Mesenchymal stem cell (in vitro differentiated cells and primary cell): ENCODE data around the gene ADAMTS7.

Source experiments
- DNase-seq: peaks from one replicate; pipeline ENCODE4 v3.0.0-alpha.2; 2013
- H2AFZ ChIP-seq: one replicate; pipeline ENCODE4 v1.6.1; 2013; ENCODE audit warnings: low read depth, mild to moderate bottlenecking, control low read depth, inconsistent platforms, low read length, moderate library complexity
- H2AK5ac ChIP-seq: 2 replicates; pipeline ENCODE4 v1.6.1; 2013; ENCODE audit warnings: low read length, moderate library complexity, mild to moderate bottlenecking, inconsistent platforms; ENCODE audit not compliant: severe bottlenecking
- H2BK120ac ChIP-seq: one replicate; pipeline ENCODE4 v1.6.1; 2013; ENCODE audit warnings: low read depth, mild to moderate bottlenecking, inconsistent platforms, low read length, moderate library complexity
- H2BK12ac ChIP-seq, 2 experiments: one replicate each; pipeline ENCODE4 v1.6.1; 2013; ENCODE audit warnings: inconsistent platforms in 2 of 2, low read length in 2 of 2, mild to moderate bottlenecking in 2 of 2, moderate library complexity in 2 of 2, control low read depth in 1 of 2
- H2BK15ac ChIP-seq: one replicate; pipeline ENCODE4 v1.6.1; 2013; ENCODE audit warnings: mild to moderate bottlenecking, low read depth, inconsistent platforms; ENCODE audit not compliant: poor library complexity, severe bottlenecking
- H2BK5ac ChIP-seq: 2 replicates; pipeline ENCODE4 v1.6.1; 2013; ENCODE audit warnings: low read depth, mild to moderate bottlenecking, low read length, control low read depth, inconsistent platforms; ENCODE audit not compliant: poor library complexity, severe bottlenecking
- H3K14ac ChIP-seq, 2 experiments: one replicate each; pipeline ENCODE4 v1.6.1; 2013; ENCODE audit warnings: inconsistent platforms in 2 of 2, low read length in 2 of 2, control low read depth in 1 of 2, mild to moderate bottlenecking in 1 of 2, moderate library complexity in 1 of 2
- H3K18ac ChIP-seq, 2 experiments: one replicate each; pipeline ENCODE4 v1.6.1; 2013; ENCODE audit warnings: inconsistent platforms in 2 of 2, low read length in 2 of 2, control low read depth in 1 of 2, low read depth in 1 of 2, mild to moderate bottlenecking in 1 of 2
- H3K23ac ChIP-seq, 2 experiments: one replicate each; pipeline ENCODE4 v1.6.1; 2013; ENCODE audit warnings: inconsistent platforms in 2 of 2, low read length in 2 of 2, mild to moderate bottlenecking in 2 of 2, moderate library complexity in 2 of 2, control low read depth in 1 of 2
- H3K27ac ChIP-seq: 2 replicates; pipeline ENCODE4 v1.5.1; 2013; ENCODE audit warnings: mild to moderate bottlenecking, moderate library complexity, low read length, control low read depth, inconsistent platforms; ENCODE audit not compliant: poor library complexity, severe bottlenecking
- H3K27me3 ChIP-seq, 2 experiments: 2 replicates each; pipeline versions ENCODE4 v1.6.1 to v1.7.0; 2013; ENCODE audit warnings: low read length in 2 of 2, mild to moderate bottlenecking in 2 of 2, moderate library complexity in 2 of 2, control low read depth in 1 of 2, inconsistent platforms in 1 of 2; ENCODE audit not compliant: control insufficient read depth in 1 of 2, insufficient read depth in 1 of 2
- H3K36me3 ChIP-seq, 2 experiments: 2 replicates each; pipeline versions ENCODE4 v1.6.1 to v1.7.0; 2013; ENCODE audit warnings: low read length in 2 of 2, control low read depth in 1 of 2, inconsistent platforms in 1 of 2, low read depth in 1 of 2, mild to moderate bottlenecking in 1 of 2; ENCODE audit not compliant: insufficient read depth in 2 of 2, control insufficient read depth in 1 of 2
- H3K4ac ChIP-seq, 2 experiments: one replicate each; pipeline ENCODE4 v1.6.1; 2013; ENCODE audit warnings: inconsistent platforms in 2 of 2, low read length in 2 of 2, mild to moderate bottlenecking in 2 of 2, moderate library complexity in 2 of 2, control low read depth in 1 of 2, low read depth in 1 of 2
- H3K4me1 ChIP-seq: 2 replicates; pipeline ENCODE4 v1.6.1; 2013; ENCODE audit warnings: low read depth, low read length, control low read depth; ENCODE audit not compliant: control insufficient read depth, insufficient read depth
- H3K4me2 ChIP-seq: 2 replicates; pipeline ENCODE4 v1.6.1; 2013; ENCODE audit warnings: low read length, mild to moderate bottlenecking, inconsistent platforms; ENCODE audit not compliant: poor library complexity, severe bottlenecking
- H3K4me3 ChIP-seq, 2 experiments: 2 replicates each; pipeline versions ENCODE4 v1.5.1 to v1.7.0; 2013; ENCODE audit warnings: low read length in 2 of 2, mild to moderate bottlenecking in 2 of 2, control low read depth in 1 of 2, low read depth in 1 of 2; ENCODE audit not compliant: insufficient read depth in 1 of 2
- H3K79me1 ChIP-seq: replicated peaks from 2 replicates; pipeline ENCODE4 v1.6.1; 2013; ENCODE audit warnings: mild to moderate bottlenecking, control low read depth, low read length, inconsistent platforms; ENCODE audit not compliant: poor library complexity, severe bottlenecking
- H3K9ac ChIP-seq: 2 replicates; pipeline ENCODE4 v1.7.0; 2013; ENCODE audit warnings: mild to moderate bottlenecking, low read length, moderate library complexity
- H3K9me3 ChIP-seq: 2 replicates; pipeline ENCODE4 v1.7.0; 2013; ENCODE audit warnings: mild to moderate bottlenecking, low read length; ENCODE audit not compliant: control insufficient read depth
- H4K8ac ChIP-seq: one replicate; pipeline ENCODE4 v1.6.1; 2013; ENCODE audit warnings: inconsistent platforms, mild to moderate bottlenecking, low read length, moderate library complexity
- H4K91ac ChIP-seq: one replicate; pipeline ENCODE4 v1.6.1; 2013; ENCODE audit warnings: mild to moderate bottlenecking, low read length, inconsistent platforms
- WGBS: methylation state at CpG from one replicate; pipeline ENCODE4 v1.1.7; 2013; ENCODE audit warnings: mixed read lengths; 5-methylcytosine and 5-hydroxymethylcytosine counted together

Gene ADAMTS7

GRCh38 chr15:78810362-78811123 is 721 bp downstream of the ADAMTS7 start:
- Histone ChIP-seq H3K4me1 (peaks cover 13% of the 10 kb centered on the region), H3K4ac (peak overlapping the region; percentile 29 to 59), H2BK15ac (peak overlapping the region; percentile 26), H3K9ac (peak overlapping the region; percentile 88), H2AFZ (peak overlapping the region; percentile 78), H2AK5ac (no peak overlapping the region), H3K79me1 (peaks cover 29% of the 10 kb centered on the region), H4K8ac (peak overlapping the region; percentile 45), H3K4me2 (peak overlapping the region; percentile 92), H4K91ac (peak overlapping the region; percentile 40), H3K18ac (peak overlapping the region; percentile 76 to 79), H3K27ac (peak overlapping the region; percentile 22), H3K14ac (peak overlapping the region in 1 of 2 experiments; percentile 7), H3K4me3 (peak overlapping the region; percentile 75 to 91), H3K23ac (peak overlapping the region in 1 of 2 experiments; percentile 57), H2BK120ac (no peak overlapping the region), H3K9me3 (no peaks in the 10 kb centered on the region), H2BK12ac (peak overlapping the region in 1 of 2 experiments; percentile 42), H2BK5ac (no peak overlapping the region), H3K36me3 (peaks cover 0 to under 1% of the 10 kb centered on the region in 2 experiments), H3K27me3 (no peaks in the 10 kb centered on the region)
- under 1% methylated on average over 60 of the region's 76 CpGs for WGBS
- peak; percentile 73 for DNase-seq

GRCh38 chr15:78810003-78810361 is 1.3 kb downstream of the ADAMTS7 start:
- Histone ChIP-seq H4K8ac (no peak overlapping the region), H3K27ac (no peak overlapping the region)
- whole genome bisulfite sequencing: 22% methylated on average over 11 of the region's 11 CpGs

DNA sequence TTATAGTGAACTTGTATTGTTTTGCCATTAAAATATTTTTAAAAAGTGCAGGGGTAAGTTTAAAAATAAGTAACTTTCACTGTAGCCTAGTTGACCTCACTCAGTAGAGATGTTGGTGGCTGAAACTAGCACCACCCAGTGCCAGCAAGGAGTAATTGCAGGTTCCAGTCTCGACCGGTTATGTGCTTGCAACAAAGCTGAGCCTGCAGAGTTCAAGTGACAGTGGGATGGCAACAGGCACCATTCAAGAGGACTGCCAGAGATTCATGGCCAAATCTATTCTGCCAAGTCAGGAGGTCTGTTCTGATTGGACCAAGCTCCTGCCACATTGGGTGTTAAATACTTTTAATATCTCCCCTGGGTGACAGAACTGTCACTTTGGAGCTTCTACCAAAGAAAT is 2.7 kb downstream of the ADAMTS7 start:
- H3K27ac ChIP-seq: no peak overlapping the region
- H2BK12ac ChIP-seq: no peak overlapping the region
- no peak overlapping the region for H2BK120ac ChIP-seq
- no peak overlapping the region for H3K4me3 ChIP-seq
- H2BK15ac ChIP-seq: no peak overlapping the region
- H3K23ac ChIP-seq: no peak overlapping the region
- H2AK5ac ChIP-seq: no peak overlapping the region
- no peak overlapping the region for H4K8ac ChIP-seq
- no peak overlapping the region for H4K91ac ChIP-seq
- no peaks in the 10 kb centered on the region for H3K27me3 ChIP-seq
- peaks cover 23% of the 10 kb centered on the region for H3K4me1 ChIP-seq
- no peaks in the 10 kb centered on the region for H3K9me3 ChIP-seq
- H3K4me2 ChIP-seq: no peak overlapping the region
- H3K36me3 ChIP-seq: peaks cover 0 to 5% of the 10 kb centered on the region in 2 experiments
- H3K79me1 ChIP-seq: peaks cover 31% of the 10 kb centered on the region
- 19% methylated on average over 2 of the region's 2 CpGs for WGBS
- no peak overlapping the region for H3K9ac ChIP-seq
- no peak overlapping the region for H3K14ac ChIP-seq
- H3K4ac ChIP-seq: no peak overlapping the region
- no peak overlapping the region for H2BK5ac ChIP-seq
- no peak overlapping the region for H3K18ac ChIP-seq
- DNase-seq: no peak
- H2AFZ ChIP-seq: no peak overlapping the region

More at GRCh38 chr15:78810003-78810361, 1.3 kb downstream of the ADAMTS7 start:
- peaks cover 15% of the 10 kb centered on the region for H3K4me1 ChIP-seq
- peaks cover 0 to 2% of the 10 kb centered on the region in 2 experiments for H3K36me3 ChIP-seq
- no peaks in the 10 kb centered on the region for H3K9me3 ChIP-seq
- H3K18ac ChIP-seq: no peak overlapping the region
- H3K9ac ChIP-seq: peak overlapping the region; percentile 88
- peak overlapping the region in 1 of 2 experiments; percentile 61 for H3K14ac ChIP-seq
- H3K4me2 ChIP-seq: peak overlapping the region; percentile 92
- H3K79me1 ChIP-seq: peaks cover 30% of the 10 kb centered on the region
- H3K4ac ChIP-seq: peak overlapping the region in 1 of 2 experiments; percentile 18
- H2BK15ac ChIP-seq: peak overlapping the region; percentile 26
- no peak overlapping the region for H4K91ac ChIP-seq
- no peak for DNase-seq
- peak overlapping the region; percentile 75 to 91 for H3K4me3 ChIP-seq
- no peak overlapping the region for H2BK12ac ChIP-seq
- H2BK120ac ChIP-seq: no peak overlapping the region
- H3K27me3 ChIP-seq: no peaks in the 10 kb centered on the region
- no peak overlapping the region for H2BK5ac ChIP-seq
- H2AK5ac ChIP-seq: peak overlapping the region; percentile 26
- peak overlapping the region in 1 of 2 experiments; percentile 14 for H3K23ac ChIP-seq
- peak overlapping the region; percentile 21 for H2AFZ ChIP-seq

DNA sequence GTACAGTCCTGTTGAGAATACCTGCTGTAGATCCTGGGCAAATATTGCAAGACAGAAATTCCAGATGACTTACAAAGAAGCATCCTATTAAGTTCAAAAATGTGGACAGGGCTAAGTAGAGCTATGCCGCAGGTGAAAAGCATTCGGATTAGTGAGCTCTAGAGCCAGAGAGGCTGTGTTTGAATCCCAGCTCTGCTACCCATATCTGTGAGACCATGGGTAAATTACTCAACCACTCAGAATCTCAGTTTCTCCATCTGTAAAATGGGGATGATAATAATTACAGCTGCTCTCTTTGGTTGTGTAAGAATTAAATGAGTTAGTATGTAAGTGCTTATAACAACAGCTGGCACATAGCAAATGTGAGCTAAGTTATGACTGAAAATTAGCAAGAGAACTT is 3.9 kb downstream of the ADAMTS7 start:
- Histone ChIP-seq H3K36me3 (peaks cover 0 to 9% of the 10 kb centered on the region in 2 experiments), H3K79me1 (peaks cover 31% of the 10 kb centered on the region), H2BK12ac (no peak overlapping the region), H3K27ac (no peak overlapping the region), H4K91ac (no peak overlapping the region), H3K4me1 (peaks cover 23% of the 10 kb centered on the region), H3K4me2 (no peak overlapping the region), H2BK120ac (no peak overlapping the region), H3K9me3 (no peaks in the 10 kb centered on the region), H3K4ac (no peak overlapping the region), H2AFZ (no peak overlapping the region), H3K14ac (no peak overlapping the region), H3K27me3 (no peaks in the 10 kb centered on the region), H2BK15ac (no peak overlapping the region), H3K18ac (no peak overlapping the region), H2BK5ac (no peak overlapping the region), H4K8ac (no peak overlapping the region), H3K9ac (no peak overlapping the region), H2AK5ac (no peak overlapping the region), H3K4me3 (no peak overlapping the region), H3K23ac (no peak overlapping the region)
- DNase-seq: no peak
- WGBS: 96% methylated on average over 2 of the region's 2 CpGs
